HG03571 (cell line): ENCODE data around the gene RCN2.

Experiments used
- ATAC-seq: cut with Tn5 transposase; IDR thresholded peaks from one replicate; pipeline ENCODE4 v1.9.1; 2021; ENCODE audit not compliant: unreplicated experiment

Gene RCN2

DNA sequence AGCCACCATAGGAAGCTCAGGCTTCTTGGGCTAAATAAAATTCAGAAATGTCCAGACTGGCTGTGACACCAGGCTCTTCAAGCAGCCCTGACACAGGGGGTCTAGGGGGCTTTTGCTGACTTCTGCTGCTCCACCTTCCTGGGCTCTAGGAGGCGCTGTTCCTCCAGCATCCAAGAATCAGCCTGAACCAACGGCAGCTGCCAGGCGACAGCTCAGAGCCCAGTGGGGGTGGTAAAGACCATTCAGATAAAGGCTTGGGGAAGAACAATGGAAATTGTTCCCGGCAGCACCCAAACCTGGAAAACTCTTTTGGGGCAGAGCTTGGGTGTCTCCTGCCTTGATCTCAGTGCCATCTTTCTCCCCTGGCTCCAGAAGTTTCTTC, 41.8 kb downstream of the RCN2 start:
- ATAC-seq: no peak

DNA sequence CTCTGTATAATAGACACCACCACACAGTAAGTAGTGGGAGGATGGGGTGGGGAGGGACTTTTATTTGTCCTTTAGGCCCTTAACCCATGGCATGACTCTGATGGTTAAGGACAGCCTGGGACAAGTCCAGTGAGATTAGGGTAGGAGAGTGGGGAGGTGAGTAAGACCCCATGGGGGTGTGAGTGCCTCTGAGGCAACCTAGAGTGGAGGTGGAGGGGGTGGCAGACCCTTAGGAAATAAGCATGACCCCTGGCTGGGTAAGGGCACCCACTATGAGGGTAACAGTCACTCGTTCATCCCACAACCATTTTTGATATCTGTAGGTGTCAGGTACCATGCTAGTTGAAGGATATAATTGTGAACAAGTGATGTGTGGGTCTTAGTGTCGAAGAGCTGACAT, 42.4 kb downstream of the RCN2 start:
- no peak for ATAC-seq

DNA sequence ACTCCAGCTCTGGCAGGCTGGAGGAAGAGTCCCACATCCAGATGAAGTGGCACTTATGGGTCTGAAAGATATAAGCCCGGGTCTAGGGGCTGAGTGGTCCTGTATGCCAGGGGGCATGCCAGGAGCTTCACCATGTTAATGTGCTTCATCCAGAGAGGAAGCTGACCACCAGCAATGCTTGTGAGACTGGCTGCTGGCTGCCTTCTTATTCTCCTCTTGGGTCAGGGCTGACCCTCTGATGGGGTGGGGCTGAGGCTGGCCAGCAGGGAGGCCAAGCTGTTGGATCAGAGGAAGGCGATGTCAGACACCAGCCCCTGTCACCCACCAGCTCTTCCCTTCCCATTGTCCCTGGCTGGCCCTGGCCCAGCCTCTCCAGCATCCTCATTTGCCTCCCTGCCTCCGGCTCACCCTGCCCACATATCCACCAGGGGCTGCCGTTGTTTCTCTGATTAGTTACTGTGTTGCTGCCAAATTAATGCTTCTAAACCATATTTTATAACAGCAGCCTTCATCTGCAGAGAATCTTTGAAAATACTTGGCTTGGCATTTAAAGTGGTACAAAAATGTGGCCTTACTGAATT, 43.0 kb downstream of the RCN2 start:
- ATAC-seq: no peak

DNA sequence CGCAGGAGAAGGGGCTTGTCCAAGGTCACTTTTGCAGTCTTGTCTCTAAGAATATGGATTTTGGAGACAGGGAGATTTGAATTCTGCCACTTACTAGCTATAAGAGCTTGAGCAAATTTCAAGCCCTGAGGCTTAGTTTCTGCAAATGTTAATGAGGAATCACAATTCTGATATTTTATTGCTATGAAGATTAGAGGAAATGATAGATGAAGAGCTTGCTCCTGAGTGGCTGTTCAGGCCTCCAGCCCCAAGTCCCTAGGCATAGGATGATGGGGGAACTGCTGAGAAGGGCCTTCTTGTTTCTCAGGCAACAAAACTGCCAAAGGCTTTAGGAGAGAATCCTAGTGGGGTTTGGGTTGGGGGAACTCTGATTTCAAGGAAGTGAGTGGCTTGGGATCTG, 44.6 kb downstream of the RCN2 start:
- ATAC-seq: no peak

DNA sequence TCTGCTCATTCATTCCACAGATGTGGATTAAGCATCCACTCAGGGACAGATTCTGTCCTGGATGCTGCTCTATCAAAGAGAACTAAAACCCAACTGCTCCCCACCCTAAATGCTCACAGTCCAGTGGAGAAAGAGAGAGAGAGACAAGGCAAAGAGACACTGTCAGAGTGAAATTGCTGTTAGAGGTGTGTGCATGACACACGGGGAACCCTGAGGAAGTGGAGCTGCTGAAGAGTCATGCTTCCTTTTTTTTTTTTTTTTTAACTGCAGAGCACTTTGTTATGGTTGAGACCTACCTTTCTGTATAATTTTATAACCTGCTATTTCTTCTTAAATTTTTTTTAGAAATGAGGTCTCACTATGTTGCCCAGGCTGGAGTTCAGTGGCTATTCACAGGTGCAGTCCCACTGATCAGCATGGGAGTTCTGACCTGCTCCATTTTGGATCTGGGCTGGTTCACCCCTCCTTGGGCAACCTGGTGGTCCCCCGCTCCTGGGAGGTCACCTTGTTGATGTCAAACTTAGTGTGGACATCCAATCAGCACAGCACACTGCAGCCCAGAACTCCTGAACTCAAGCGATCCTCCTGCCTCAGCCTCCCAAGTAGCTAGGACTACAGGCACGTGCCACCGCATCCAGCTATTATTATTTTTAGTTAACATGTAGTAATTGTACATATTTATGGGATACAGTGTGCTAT, 45.2 kb downstream of the RCN2 start:
- no peak for ATAC-seq

DNA sequence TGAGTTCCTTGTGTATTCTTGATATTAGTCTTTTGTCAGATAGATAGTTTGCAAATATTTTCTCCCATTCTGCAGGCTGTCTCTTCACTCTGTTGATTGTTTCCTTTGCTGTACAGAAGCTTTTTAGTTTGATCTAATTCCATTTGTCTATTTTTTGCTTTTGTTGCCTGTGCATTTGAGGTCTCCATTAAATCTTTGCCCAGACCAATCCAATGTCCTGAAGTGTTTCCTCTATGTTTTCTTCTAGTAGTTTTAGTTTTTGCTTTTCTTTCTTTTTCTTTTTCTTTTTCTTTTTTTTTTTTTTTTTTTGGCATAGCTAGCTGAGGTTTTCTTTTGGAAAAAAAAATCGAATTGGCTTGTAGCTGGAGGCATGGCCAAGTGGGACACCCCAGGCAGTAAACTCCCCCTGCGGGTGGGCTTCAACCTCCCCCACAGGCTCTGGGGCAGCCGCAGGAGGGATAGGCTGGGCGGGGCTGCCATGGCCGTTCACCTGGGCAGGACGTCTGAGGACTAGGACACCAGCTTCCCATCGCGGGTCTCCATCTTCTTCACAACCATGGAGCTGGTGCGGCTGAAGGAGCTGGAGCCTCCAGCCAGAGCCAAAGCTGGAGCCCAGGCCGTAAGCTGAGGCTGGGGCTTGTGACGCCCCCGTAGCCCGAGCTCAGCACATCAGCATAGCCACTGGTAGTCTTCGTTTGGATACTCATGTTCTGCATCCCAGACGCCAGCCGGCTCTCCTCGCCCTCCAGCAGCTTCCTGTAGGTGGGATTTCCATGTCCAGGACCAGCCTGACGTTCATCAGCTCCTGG, 47.2 kb downstream of the RCN2 start:
- ATAC-seq: no peak

DNA sequence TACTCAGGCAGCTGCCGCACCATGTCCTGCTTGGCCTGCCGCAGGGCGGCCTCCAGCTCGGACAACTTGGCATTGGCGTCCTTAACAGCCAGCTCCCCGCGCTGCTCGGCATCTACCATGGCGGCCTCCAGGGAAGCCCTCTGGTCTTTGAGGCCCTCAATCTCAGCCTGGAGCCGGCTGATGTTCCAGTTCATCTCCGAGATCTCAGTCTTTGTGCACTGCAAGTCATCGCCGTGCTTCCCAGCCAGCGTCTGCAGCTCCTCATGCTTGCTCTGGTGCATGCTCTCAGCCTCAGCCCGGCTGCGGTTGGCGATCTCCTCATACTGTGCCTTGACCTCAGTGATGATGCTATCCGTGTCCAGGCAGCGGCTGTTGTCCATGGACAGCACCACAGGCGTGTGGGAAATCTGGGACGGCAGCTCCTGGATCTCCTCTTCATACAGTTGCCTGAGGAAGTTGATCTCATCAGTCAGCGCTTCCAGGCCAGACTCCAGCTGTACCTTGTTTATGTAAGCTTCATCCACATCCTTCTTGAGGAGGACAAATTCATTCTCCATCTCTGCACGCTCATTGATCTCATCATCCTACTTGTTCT, 47.9 kb downstream of the RCN2 start:
- ATAC-seq: no peak

DNA sequence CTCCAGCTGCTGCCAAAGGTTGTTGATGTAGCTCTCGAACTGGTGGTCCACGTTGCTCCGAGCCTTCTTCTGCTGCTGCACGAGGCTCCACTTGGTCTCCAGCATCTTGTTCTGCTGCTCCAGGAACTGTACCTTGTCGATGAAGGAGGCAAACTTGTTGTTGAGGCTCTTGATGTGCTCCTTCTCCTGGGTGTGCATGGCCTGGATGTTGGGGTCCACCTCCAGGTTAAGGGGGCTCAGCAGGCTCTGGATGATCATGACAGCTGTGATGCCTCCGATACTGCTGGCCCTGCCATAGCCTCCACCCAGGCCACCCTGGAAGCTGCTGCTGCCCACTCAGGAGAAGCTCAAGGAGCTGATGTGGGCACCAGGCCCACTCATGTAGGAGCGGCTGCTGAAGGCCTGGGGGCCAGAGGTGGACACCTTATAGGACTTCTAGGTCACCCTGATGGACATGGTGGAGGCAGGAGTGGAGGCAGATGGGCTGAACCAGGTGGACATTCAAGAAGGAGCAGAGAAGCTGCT, 48.5 kb downstream of the RCN2 start:
- no peak for ATAC-seq

DNA sequence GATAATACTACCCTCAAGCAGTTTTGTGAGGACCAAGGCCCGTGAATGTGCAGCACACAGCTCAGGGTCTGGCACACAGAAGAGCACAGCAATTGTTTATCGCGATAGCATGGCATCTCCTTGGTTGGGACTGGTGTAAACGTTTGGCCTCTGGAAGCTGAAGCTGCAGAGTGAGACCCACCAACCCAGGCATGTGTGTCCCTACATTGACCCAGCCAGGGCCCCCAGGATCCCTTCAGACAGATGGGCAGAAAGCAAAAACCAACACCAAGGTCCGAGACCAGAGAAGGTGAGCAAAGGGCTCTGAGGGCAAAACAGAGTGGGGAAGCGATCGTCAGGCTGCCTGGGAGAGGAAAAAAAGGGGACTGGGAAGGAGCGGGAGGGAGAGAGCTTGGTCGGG, 50.8 kb downstream of the RCN2 start:
- no peak for ATAC-seq

DNA sequence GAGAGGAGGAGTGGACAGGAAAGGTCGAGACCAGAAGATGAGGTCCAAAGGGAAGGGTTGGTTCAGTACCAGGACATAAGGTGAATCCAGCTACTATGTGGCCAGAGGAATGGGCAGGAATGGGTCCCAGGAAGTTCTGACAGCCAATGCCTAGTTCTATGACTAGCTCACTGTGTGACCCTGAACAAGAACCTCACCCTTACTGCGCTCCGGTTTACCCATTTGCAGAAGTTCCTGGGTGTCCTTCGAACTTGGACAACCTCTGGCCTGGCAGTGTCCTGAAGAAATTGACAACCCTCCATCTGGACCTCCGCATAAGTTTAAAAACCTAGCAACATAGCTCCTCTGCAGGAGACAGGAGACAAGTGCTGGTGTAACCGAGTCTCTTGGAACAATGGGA, 51.2 kb downstream of the RCN2 start:
- no peak for ATAC-seq

DNA sequence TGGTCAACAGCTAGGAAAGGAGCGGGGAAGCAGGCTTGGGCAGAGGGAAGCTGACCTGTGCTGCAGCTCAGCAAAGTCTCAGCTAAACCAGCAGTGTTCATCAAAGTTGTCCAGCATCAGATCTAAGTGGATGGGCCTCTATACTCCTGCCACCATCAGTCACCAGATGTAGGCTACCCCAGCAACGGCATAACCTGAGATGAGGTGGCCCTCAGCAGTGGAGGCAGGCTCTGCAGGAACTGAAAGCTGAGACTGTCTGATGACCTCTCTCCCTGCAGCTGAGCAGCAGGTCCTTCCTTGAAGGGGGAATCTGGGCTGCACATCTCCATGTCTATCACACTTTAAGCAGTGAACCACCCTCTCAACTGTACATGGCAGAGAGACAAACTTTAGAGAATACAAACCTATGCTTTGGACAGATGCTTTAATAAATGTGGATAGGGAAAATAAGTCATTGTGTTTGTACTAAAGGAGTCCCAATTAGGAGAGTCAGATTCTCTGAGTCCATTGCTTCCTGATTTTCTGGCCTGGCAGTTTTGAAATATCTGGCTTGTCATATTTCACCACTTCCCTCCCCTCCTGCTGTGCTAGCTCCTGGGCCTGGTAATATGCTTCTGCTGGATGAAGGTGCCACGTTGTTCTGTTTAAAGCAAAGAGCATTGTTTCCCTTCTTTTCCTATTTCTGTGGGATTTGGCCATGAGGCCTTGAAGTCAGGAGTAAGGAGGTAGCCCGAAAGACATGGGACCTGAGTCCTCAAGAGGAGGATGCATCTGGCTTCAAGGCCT, 52.2 kb downstream of the RCN2 start:
- ATAC-seq: no peak

DNA sequence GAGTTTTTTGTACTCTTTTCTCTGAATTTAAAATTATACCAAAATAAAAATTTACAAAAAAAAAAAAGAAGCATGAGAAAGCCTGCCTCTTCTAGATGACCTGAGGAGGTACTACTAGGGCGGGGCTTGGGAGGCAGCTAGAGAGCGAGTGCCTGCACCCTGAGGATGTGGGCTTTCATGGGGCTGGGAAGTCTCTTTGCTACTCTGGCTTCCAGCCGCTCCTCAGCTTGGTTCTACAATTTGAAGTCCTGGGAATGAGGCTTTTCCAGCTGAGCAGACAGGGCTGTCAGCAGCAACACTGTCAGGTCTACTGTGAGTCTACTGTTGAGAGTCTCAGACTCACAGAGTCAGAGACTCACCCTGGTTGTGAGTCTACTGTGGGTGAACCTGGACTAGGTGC, 55.2 kb downstream of the RCN2 start:
- no peak for ATAC-seq

DNA sequence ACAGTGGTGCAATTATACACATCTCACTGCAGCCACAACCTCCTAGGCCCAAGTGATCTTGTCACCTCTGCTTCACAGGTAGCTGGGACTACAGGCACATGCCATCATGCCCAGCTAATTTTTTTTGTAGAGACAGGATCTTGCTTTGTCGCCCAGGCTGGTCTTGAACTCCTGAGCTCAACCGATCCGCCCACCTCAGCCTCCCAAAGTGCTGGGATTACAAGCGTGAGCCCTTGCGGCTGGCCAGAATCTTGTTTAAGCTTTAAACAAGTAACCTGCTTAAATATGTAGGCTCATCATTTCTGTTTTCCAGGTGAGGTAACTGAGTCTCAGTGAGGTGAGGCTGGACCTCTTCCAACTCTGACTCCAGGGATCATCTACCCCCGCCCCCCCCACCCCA, 55.7 kb downstream of the RCN2 start:
- ATAC-seq: no peak

DNA sequence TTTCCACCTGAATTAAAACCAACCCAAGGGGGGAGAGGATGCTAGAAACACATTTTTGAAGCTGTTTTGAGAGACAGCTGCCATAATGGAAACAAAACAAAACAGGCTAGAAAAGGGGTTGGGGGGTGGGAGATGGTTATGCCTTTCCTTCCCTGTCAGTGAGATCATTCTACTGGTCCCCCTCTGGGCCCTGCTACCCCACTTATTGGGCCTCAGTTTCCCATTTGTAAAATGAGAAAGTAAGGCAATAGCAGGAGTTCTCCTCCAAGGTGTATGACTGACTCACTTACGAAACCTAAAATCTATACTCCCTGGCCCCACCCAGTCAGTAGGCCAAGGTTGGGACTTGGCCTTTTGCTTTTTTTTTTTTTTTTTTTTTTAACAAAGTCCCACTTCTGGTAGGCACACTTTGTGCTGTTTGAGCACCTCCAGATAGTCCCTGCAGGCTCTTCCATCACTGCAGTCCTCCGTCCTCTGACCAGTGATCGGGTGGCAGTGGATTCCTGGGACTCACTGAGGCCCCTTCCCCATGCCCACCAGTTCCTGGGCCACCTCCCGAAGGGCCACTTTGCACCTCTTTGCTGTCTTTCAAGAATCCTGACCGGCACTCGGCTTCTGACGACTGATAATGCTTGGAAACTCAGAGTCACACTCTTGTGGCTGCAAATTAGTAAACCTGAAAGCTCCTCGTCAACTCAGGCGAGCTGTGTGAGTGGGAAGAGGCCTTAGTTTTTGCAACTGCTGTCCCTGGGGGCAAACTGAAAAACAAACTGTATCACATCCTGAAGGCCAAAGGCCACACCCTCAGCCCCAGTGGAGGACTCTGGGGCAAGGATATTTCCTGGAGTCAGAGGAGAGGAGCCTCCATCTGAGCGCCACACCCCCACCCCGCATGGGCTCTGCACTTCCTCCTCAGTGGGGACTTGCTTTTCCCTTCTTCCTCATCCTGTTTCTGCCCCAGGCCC, 56.6 kb downstream of the RCN2 start:
- ATAC-seq: peak; percentile 79

DNA sequence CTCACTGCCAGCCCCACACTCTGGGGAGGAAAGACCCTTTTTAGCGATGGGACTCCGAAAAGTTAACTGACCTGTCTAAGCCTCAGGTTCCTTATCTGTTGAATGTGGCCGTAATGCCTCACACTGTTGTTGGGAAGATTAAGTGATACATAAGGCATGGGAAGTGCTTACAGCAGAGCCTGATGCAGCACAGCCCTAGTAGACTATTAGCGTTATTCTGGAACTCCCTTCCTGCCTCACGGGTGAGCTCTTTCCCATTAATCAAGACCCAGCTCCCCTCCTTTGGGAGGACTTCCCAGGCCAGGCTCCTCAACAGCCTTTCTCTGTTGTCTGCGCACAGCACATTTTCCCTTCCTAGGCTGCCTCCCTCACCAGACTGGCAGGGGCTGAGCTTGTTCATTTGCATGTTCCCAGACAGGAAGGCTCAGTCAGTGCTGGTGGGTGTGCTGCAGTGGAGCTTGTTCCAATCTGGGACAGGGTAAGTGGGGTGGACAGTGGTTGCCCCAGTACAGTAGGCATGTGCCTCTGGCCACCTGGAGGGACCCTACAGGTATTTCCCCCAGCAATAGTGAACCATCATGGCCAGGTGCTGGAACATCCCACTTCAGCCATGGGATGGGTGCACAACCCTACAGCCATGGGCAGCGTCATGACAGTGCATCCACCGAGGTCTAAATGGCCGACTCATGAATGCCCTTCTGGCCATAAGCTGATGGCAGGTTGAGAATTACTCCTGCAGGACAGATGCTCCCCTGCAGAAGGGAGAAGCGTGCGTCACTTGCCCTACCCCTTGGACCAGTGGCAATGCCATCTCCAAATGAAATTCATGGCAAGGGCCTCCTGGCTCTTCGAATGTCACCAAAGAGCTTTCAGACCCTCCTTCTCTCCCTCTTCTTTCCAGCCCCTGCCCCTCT, 57.6 kb downstream of the RCN2 start:
- no peak for ATAC-seq

DNA sequence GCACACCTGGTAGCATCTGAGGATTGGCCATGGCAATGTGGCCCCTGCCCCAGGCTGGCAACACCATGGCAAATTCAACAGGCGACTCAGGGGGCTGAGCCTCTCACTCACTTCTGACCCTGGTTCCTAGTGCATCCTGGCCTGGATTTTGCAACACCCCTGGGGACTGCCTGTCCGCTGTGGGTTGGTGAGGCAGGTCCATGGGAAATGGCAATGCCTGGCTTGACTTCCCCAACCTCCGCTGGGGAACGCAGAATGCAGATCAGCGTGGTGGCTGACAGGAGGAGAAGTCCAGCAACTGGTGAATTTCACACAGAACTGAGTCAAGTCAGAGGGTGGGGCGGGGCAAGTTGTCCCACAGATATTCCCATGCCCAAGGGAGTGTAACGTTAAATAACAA, 59.5 kb downstream of the RCN2 start:
- ATAC-seq: no peak

DNA sequence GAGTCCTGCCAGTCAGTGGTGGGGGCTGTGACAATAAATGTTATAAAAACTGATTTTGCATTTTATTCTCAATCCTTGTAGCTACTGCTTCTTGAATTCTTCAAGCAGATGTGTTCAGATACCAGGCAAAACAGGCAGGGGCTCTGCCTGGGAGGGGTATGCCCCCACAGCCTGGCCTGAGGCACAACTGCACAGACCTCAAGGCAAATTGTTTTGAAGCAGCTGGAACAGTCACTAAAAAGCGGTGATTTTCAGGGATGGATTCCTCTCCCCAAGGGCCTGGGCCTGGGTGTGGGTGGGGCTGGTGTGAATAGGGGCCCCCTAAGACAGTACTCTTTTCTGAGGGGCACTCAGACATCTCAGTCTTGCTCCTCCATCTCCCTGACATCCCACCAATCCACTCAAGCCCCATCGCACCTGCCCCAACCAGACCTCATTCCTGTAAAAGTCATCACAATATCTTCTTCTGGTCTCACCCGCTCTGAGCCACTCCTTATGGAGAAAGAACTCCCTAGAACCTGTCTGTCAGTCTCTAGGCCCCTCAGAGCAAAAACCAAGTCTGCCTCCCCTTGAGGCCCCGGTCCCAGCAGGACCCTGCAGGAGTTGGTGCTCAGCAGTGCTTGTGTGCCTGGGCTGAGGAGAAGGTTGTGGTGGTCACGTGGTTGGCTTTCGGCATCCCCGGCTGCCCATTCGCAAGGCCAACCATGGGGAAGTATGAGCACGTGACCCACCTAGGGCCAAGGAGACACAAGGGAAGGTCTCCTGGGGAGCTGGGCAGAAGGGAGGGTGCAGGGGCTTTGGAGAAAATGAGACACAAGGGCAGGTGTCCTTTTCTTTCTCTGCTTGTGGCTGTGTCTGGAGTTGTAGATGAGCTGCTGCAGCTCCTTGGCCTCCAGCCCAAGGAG, 60.4 kb downstream of the RCN2 start:
- no peak for ATAC-seq
